NCI-H146 treated with DMSO at 0.1 percent for 48 hours (cell line): ENCODE results near the gene CXCL6.

Experiments
- DNase-seq: peaks from one replicate; lab custom pipeline; 2025; ENCODE audit not compliant: unreplicated experiment; lab: John Stamatoyannopoulos, UW

Gene CXCL6

DNA sequence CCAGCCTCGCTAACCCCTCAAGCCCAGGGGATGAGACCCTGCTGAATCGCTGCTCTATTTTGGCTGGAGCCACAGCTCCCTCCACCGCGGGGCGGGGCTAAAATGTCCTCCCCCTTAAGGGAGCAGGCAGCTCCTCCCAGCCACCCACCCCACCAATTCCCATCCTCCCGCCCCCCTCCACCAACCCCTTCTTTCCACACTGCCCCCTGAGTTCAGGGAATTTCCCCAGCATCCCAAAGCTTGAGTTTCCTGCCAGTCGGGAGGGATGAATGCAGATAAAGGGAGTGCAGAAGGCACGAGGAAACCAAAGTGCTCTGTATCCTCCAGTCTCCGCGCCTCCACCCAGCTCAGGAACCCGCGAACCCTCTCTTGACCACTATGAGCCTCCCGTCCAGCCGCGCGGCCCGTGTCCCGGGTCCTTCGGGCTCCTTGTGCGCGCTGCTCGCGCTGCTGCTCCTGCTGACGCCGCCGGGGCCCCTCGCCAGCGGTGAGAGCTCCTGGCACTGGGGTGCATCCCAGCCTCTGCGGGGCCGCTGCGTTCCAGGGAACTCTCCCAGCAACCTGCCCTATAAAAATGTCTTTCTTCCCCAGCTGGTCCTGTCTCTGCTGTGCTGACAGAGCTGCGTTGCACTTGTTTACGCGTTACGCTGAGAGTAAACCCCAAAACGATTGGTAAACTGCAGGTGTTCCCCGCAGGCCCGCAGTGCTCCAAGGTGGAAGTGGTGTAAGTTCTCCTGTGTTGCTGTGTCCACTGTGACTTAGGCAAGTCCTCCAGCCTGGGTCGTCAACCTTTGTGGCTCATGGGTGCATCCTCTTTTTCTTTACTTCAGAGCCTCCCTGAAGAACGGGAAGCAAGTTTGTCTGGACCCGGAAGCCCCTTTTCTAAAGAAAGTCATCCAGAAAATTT is at the start of gene CXCL6:
TSS of gene CXCL6 (plus strand) at position 306 of the 907 bp plus-strand sequence. CDS start at position 379, 73 bp downstream.
- no peak for DNase-seq

DNA sequence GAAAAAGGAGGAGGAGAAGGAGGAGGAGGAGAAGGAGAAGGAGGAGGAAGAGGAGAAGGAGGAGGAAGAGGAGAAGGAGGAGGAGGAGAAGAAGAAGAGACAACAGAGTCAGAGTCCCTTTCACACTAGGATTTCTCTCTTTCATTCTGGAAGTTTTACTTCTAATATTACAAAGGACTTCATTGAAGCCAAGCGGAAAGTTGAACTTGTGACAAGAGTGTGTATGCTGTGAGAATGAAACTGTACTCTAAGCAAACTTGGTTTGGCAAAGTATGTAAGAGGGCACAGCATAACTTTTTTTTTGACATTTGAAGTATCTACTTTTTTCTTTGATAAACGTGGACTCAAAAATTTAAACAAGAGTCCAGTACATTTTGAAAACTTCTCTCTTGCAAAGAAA is 48.1 kb upstream of the CXCL6 start:
- no peak for DNase-seq

DNA sequence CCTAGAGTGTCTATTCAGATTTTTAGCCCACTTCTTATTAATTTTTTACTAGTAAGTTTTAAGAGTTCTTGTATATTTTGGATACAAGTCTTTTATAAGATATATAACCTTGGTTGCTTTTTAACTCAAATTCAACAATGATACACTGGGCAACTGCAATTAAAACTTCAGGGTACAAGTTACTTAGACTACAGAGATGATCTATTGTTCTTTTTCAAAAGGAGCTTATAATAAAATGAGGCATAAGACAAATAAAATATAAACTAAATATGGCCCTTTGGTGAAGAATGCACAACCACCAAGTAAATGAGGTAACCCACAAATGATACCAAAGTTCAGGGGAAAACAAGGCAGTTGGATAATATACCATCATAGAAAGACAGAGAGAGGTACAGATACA is 37.6 kb upstream of the CXCL6 start:
- DNase-seq = no peak

DNA sequence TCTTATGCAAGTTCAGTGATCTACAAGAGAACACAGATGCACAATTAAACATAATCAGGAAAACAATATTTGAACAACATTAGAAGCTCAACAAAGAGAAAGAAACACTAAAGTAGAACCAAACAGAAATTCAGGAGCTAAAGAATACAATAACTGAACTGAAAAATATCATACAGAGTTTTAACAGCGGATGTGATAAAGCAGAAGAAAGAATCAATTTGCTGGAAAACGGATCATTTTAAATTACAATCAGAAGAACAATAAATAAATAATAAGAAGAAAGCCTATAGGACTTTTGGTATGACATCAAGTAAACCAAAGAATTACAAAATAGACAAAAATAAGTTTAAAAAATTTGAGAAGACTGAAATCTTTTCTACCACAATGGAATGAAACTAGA is 36.3 kb upstream of the CXCL6 start:
- no peak for DNase-seq

DNA sequence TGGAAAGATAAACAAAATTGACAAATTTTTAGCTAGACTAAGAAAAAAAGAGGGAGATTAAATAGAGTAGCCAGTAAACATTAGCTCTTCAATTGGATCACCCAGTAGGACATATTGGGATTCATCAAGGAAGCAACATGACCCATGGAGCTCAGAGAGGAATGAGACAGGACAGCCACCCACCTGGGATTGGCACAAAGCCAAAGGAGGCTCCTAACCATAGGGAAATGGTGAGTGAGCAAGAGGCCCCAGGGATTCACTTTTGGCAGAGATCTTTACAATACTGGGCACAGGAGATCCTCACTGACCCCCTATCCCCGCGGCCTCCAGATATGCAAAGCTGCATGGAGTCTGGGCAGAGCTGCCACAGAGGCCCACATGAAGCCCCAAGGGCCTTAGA is 34.8 kb upstream of the CXCL6 start:
- no peak for DNase-seq

DNA sequence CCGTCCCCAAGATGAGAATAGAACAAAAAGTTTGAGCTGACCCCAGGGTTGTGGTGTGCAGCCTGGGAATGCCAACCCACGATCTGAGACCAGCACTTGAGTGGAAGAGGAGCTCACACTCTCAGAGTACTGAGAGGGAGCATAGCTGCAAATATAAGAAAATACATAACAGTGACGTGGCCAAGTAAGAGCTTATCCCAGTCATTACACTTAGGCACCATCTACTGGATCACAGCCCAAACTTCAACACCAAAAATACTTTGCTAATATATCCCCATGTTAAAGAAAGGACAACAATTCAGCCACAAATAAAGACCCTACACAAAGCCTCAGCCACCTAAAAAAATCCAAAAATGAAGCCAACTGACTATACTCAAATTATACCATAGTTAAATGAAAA is 33.3 kb upstream of the CXCL6 start:
- no peak for DNase-seq

DNA sequence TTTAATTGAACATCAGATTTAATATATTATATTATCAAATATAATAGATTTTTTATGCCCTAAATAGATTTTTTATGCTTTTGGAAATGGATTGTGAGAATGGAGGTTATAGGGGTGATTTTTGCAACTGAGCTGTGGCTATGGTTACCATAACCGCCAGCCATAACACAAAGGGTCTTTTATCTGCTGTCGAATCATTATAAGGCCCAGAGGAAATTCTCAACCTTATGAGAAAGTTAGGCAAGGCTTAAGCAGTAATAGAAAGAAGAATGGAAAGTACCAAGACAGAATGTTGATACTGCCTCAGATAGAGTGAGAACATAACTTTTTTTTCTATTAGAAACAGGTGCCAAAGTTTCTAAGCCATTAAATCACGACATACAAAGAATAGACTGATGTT is 26.3 kb upstream of the CXCL6 start:
- DNase-seq = no peak

DNA sequence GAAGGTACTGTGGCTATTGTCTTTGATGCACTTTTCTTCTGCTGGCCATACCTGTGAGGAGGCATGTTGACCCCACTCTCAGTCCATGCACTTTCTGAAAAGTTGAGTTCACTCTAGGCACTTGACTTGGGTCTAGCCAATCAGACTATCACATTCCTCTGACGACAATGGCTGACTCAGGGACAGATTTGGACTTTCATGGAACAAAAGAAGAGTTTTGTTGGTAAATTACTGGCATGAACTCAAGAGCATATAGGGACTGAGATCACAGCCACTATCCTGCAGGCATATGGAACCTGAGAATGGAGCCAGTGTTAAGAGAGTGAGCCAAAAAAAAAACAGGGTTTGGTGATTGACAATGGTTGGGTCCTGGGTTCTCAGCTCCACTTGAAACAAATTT is 24.6 kb upstream of the CXCL6 start:
- DNase-seq = no peak

DNA sequence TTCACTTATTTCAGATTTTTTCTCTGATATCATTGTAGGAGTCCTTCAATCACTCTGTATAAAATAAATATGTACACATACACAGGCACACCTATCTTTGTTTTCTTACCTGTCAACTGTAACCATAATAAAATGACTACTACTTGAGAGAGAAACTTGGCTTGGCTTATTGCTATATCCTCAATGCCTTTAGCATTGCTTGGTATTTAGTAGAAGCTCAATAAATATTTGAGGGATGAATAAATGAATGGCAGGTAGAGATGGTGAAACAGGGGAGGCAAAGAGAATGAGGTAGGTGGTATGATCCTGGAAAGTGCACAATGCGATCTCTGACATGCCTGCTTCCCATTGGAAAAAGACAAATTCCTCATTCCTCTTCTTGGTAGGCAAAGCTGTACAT is 21.8 kb upstream of the CXCL6 start:
- no peak for DNase-seq

DNA sequence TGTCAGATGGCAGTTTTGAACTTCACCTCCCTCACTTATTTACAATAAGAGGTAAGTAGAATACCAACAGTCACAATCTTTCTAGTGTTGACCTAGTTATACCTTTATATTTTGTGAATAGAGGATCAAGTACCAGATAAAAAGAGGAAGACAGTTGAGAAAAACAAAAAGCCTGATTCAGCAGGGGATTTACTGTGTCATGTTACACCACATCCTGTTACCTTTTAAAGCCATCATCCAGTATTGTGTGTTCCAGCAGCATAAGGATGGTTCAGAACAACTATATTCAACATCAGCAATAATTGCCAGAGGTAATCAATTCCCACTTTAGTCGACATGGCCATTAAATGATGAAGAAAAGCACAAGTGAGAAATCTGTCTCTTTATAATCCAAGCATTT is 21.3 kb upstream of the CXCL6 start:
- no peak for DNase-seq

DNA sequence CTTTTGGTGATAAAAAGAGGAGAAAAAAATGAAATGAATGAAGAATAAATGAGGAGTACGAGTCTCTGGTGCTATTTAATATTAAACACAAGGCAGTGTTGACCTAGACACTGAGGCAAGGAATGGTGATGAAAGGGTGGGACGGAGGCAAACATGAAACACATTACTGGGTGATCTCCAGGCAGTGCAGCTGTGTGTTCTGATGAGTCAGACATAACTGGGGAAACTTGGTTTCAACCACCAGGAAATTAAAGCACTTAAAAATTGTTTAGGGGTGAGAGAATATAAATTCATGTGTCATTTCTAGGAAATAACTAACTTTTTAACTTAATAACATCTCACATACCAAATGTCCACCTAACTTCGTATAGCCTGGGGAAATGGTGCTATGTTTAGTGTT is 19.7 kb upstream of the CXCL6 start:
- DNase-seq = no peak

DNA sequence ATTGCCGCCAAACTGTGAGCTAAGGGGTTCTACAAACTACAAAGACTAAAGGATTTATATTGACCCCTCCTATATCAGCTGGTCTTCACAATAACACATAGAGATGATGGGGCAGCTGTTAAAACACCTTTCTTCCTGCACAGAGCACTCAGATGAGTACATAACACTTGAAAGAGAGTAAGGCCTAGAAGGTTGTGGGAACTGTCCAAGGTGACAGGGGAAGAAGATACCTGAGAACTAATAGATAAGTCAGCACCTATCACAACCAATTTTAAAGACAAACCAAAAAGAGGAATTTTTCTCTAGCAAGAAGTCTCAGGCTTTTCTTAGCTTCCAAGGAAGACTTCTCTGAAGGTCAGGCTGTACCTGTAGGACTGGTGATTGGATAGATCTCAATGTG is 19.1 kb upstream of the CXCL6 start:
- no peak for DNase-seq

DNA sequence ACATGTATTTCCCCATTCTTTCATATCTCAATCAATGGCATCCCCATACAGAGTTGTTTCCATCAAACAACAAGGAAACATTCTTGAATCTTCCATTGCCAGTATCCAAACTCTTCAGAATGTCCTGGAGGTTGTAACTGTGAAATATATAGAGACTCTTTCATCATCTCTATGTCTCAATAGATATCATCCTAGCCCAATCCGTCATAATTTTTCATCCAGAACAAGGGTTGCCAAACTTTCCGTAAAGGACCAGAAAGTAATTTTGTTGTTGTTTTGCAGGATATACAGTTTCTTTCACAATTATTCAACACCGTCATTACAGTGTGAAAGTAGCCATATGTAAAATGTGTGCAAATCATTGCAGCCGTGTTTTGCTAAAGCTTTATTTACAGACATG is 15.2 kb upstream of the CXCL6 start:
- DNase-seq = no peak

DNA sequence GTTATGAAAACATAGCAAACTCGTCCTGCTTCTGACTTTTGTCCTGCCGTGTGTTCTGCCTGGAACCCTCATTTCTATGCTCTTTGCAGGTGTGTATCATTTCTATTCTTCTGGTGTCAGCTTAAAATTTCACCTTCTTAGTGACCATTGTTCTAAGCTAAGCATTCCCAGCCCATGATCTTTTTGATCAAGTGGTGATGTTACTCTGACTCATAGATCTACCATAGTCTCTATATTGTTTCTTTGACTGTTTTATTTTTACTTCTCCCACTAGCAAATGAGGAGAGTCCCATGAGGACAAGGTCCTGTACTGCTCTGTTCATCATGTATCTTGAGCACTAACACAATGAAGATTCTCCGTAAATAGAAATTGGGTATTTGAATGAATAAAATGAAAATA is 14.1 kb upstream of the CXCL6 start:
- no peak for DNase-seq

DNA sequence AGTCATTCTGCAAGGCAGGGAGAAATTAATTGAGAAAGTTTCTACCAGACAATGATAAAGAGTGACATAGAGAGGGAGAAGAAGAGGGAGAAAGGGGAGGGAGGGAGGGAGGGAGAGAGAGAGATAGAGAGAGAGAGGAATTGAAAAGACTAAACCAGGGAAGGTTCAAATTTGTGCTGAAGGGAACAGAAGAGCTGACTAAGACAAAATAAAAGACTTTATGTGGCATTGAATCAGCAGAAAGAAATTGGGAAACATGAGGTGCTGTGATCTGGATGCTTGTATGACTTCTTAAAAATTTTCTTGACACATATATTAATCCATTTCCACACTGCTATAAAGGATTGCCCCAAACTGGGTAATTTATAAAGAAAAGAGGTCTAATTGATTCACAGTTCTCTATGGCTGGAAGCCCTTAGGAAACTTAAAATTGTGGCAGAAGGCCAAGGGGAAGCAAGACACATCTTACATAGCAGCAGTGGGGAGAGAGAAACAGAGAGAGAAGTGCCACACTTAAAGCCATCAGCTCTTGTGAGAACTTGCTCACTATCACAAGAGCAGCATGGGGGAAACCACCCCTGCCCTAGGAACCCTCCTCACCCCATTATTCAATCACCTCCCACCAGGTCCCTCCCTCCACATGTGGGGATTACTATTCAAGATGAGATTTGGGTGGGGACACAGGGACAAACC is 13.5 kb upstream of the CXCL6 start:
- no peak for DNase-seq

DNA sequence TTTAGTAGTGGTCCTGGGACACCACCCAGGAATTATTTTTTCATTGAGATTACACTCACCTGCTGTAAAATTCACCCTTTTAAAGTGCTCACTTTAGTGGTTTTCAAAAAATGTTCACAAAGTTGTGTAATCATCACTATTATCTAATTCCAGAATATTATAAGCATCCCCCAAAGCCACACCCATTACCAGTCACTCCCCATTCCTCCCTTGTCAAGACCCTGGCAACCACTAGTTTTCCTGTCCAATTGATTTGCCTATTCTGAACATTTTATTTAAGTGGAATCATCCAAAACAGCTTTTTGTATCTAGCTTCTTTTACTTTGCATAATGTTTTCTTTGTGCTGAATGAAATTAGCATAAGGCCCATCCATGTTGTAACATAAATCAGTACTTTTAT is 12.7 kb upstream of the CXCL6 start:
- DNase-seq = no peak

DNA sequence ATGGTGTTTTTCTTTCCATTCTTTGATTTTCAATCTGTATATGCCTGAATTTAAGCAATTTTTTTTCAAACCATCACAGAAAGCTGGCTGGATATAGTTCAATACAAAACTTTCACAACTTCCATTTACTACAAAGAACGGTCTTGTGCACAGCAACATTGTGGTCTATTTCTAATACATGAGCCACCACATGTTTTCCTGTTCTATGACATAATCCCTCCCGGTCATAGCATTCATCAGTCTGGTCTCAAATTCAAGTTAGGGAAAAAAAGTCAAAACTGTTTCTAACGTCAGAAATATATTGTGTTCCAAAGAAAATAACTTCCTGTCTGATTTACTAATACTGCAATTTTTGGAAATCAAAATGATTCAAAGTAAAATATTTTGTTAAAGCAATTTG is 7.5 kb upstream of the CXCL6 start:
- no peak for DNase-seq

DNA sequence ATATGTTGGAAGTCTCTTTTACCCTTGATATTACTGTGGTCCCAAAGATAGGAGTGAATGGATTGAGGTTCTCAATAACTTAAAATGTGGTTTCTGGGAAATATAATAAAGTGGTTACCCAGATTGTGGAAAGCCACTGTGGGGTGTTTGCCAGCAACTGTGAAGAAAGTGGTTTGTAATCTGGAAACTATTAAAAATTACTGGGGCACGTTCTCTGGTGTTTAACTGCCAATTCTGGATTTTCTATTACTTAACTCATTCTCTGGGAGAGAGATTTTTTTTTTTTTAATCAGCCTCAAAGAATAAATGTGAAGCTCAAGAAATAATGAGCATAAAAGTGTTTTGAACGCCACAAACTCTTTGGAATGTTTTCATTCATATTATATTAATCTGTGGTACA is 4.9 kb upstream of the CXCL6 start:
- DNase-seq = no peak

DNA sequence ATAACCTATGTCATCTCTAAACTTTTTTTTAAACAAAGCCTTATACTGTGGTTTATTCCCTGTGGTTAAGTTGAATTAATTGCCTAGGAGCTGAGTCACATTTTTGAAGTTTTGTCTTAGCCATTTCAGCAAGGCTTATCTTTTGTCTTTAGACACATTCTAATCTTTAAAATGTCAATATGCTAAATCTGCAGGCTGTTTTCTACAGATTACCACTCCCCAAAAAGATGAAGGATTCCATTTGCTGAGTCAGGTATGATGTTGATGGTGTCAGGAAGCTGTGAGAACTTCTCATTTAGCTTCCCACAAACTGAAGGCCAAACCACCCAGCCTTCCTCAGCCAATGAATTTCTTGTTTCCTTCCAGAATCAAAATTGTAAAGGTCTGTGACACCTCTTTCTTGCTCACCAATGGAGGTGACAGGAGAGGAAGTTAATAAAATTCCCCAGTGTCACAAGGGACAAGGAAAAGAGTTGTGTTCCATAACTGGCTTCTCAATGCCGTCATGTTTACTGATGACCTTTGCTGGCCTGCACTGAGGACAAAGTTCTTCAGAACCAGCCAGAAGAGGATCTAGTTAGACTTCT is 3.7 kb upstream of the CXCL6 start:
- DNase-seq = no peak

DNA sequence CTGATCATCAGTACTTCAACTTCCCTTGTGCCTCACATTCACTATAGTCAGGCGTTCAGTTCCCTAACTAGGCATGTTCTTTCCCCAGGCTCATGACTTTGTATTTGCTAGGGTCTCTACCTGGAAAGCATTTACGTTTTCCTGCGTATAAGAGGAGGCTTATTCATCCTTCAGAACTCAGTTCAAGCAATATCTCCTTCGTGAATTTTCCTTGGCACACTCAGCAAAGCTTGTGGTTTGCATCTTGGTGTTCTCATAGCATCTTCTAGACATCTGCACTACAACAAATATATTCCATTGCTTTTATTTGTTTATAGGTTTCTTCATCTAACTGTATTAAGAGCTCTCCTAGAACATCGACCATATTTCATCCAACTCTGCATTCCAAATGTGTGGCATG is 2.6 kb downstream of the CXCL6 start:
- DNase-seq = no peak

DNA sequence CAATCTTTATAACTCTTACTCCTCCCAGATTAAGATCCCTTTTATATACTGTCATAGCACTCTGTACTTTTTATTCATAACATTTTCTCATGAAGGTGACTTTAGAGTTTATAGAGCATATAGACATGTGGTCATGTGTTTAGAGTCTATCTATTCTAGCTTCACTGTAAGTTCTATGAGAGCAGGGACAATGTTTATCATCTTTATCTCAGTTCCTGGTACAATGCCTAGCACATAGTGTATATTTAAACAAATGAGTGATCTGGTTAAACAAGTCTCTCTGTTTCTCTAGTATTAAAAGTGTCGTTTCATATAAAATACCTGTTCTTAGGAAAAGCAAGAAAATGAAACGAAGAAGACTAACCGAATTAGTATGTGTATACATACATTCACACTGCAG is 3.2 kb downstream of the CXCL6 start:
- DNase-seq = no peak

DNA sequence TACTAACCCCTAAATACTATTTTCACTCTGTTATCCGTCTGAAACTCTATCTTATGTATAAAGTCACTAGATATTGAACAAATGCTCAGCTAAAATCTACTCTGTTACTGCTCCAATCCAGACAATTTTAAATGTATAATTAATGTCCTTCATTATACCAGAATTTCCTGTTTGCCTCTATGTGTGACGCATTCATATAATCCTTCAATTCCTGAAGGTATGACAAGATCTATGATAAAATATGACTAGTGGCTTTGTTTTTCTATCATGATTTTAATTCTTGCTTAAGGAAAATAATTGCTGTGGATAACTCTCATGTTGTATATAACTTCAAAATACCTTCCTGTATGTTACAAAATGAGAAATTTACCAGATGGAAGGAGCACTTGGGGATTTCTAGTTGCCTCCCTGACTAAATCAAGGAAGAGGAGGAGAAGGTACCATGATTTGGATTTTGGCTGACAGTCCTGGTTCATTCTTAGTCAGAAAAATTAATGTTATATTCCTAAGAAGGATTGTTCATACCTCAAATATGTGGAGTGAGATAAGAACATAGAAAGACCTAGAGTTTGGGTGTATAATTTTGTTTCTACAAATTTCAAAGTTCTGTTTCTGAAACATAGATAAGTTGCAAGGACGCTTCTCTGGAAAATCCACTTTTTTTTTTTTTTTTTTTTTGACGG is 4.9 kb downstream of the CXCL6 start:
- DNase-seq = no peak
